Measurements from ENCODE around the gene CNTRL. TPM values are rescaled to one million over a fixed set of nuclear protein-coding genes. Genes with fewer than 3 reads are reported as not detected.
A peak's percentile ranks its signal among the peaks of the same experiment; 100 is the strongest.

The CNTRL gene
- total and polyA plus RNA-seq, 2 of the 8 experiments (the other 6 are each of a cell fraction or from before 2014, with no cell fraction given): 5.1 to 13.9 TPM

DNA sequence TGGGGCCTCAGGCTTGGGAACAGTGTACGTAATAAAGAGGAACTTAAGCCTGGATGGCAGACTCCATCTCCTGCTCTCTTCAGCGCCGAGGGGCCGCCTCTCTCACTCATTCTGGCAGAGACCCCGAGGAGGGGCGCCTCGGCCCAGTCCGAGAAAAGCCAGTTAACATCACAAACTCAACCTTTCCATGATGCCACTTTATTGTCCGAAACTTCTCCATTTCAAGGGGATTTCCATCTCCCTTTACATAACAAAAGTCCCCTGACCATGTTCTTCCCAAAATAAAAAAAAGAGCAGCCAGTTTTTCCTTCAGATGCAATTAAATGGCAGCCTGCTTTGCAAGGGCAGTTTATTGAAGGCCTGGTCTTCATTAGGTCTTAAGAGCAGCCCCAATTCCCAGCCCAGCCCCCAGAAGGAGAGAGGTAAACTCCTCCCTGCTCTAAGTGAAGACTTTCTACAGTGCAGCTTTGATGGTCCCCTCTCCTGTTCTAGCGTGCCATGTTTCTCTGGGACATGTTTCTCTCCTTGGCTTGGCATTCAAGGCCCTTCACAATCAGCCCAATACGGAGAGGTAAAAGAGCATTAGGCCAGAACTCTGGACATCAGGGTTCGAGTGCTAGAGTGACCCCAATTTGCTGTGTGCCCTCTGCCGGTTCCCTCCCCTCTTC is 146.4 kb downstream of the CNTRL start (continued):
- no peak for TF ChIP-seq KDM5A (IDR thresholded peaks at IDR 0.05; ENCODE audit: low read length)
- no peak for TF ChIP-seq TCF12 (IDR thresholded peaks at IDR 0.05; ENCODE audit: low read depth, low read length)
- TF ChIP-seq SUZ12 (IDR thresholded peaks at IDR 0.05; ENCODE audit: low read length): no peak
- no peak for TF ChIP-seq KDM4A (IDR thresholded peaks at IDR 0.05; ENCODE audit: low read depth, low read length, severe bottlenecking)
- TF ChIP-seq SP4 (IDR thresholded peaks at IDR 0.05; ENCODE audit: low read length): peak; percentile 69; the same call in 1 of the 2 replicates
- TF ChIP-seq TAF1 (IDR thresholded peaks at IDR 0.05; ENCODE audit: low read depth, low read length): peak; percentile 58
- peak; percentile 80; the same call in 1 of the 2 replicates for TF ChIP-seq POU5F1 (IDR thresholded peaks at IDR 0.05; ENCODE audit: low read depth, low read length)
